Liver (tissue), 3 donors: ENCODE data around the gene BPI.
"Not testable (repeated sequence)": the region's sequence is repeated elsewhere in the genome, so short reads cannot be mapped to it uniquely, and the experiment has no call there.

Source experiments
- ATF3 ChIP-seq: IDR thresholded peaks from 2 replicates; pipeline ENCODE4 v1.6.1; 2016; ENCODE audit warnings: antibody characterized with exemption
- CTCF ChIP-seq: fragments of 150-350 bp; IDR thresholded peaks from 2 replicates; pipeline ENCODE4 v1.5.1; 2017; ENCODE audit warnings: improper control_type of control experiment, low read depth, low read length; ENCODE audit not compliant: missing input control
- GABPA ChIP-seq, 2 donors: IDR thresholded peaks in 1 of 2; conservative IDR thresholded peaks in 1 of 2; 2 replicates each; pipeline ENCODE4 v1.6.1; 2016; ENCODE audit warnings: antibody characterized with exemption in 2 of 2, mild to moderate bottlenecking in 1 of 2, moderate library complexity in 1 of 2
- MAX ChIP-seq: IDR thresholded peaks from 2 replicates; pipeline ENCODE4 v1.6.1; 2016; ENCODE audit warnings: antibody characterized with exemption
- REST ChIP-seq: IDR thresholded peaks from 2 replicates; pipeline ENCODE4 v1.6.1; 2016; ENCODE audit warnings: antibody characterized with exemption, mild to moderate bottlenecking
- YY1 ChIP-seq: IDR thresholded peaks from 2 replicates; pipeline ENCODE4 v1.6.1; 2016; ENCODE audit warnings: antibody characterized with exemption, mild to moderate bottlenecking
- donor health status: healthy.
- donor health status: healthy.

GRCh38 chr20:38254621-38255020, 49.3 kb upstream of the BPI start:
- not testable (repeated sequence) for TF ChIP-seq GABPA (IDR thresholded peaks at IDR 0.05 in 1 of 2, conservative IDR thresholded peaks at IDR 0.05 in 1 of 2); CTCF; ATF3; MAX; YY1; REST
